GM23338 (cell line): ENCODE results near the gene VMP1.

ENCODE experiments used
- CREB1 ChIP-seq: fragments of 250-450 bp; sonication (Bioruptor Pico); IDR thresholded peaks from 2 replicates; pipeline ENCODE4 v1.5.0; 2020; ENCODE audit warnings: low read depth, mild to moderate bottlenecking, moderate library complexity
- EZH2 ChIP-seq: fragments of 200-600 bp; sonication (generic); IDR thresholded peaks from one replicate; pipeline ENCODE4 v1.8.0; 2017; ENCODE audit warnings: antibody characterized with exemption, mild to moderate bottlenecking, low read depth; ENCODE audit not compliant: unreplicated experiment
- EZH2phosphoT487 ChIP-seq: fragments of 200-600 bp; sonication (generic); IDR thresholded peaks from one replicate; pipeline ENCODE4 v1.8.1; 2018; ENCODE audit warnings: antibody characterized with exemption; ENCODE audit not compliant: unreplicated experiment
- JUNB ChIP-seq: IDR thresholded peaks from one replicate; pipeline ENCODE4 v1.6.1; 2016; ENCODE audit warnings: antibody characterized with exemption; ENCODE audit not compliant: unreplicated experiment
- POLR2AphosphoS5 ChIP-seq: IDR thresholded peaks from 2 replicates; pipeline ENCODE4 v1.6.1; 2016; ENCODE audit warnings: antibody characterized with exemption, low read depth
- ZNF331 ChIP-seq: fragments of 250-450 bp; sonication (Bioruptor Pico); IDR thresholded peaks from 2 replicates; pipeline ENCODE4 v1.5.0; 2020; ENCODE audit warnings: low read depth, mild to moderate bottlenecking, moderate library complexity
- TF ChIP-seq, protein P1 (sequence below), 2 experiments: fragments of 200-600 bp in 1 of 2; sonication (generic) in 1 of 2; conservative IDR thresholded peaks; 2 replicates each; pipeline versions ENCODE4 v1.5.1 to v1.6.1; 2016 to 2017; ENCODE audit warnings: antibody characterized with exemption in 2 of 2, low read depth in 2 of 2, mild to moderate bottlenecking in 2 of 2, moderate library complexity in 1 of 2
- TF ChIP-seq, protein P2 (sequence below): IDR thresholded peaks from one replicate; pipeline ENCODE4 v1.6.1; 2018; ENCODE audit warnings: antibody characterized with exemption; ENCODE audit not compliant: unreplicated experiment
- TF ChIP-seq, protein P3 (sequence below): IDR thresholded peaks from 2 replicates; pipeline ENCODE4 v1.6.1; 2016; ENCODE audit warnings: antibody characterized with exemption

DNA sequence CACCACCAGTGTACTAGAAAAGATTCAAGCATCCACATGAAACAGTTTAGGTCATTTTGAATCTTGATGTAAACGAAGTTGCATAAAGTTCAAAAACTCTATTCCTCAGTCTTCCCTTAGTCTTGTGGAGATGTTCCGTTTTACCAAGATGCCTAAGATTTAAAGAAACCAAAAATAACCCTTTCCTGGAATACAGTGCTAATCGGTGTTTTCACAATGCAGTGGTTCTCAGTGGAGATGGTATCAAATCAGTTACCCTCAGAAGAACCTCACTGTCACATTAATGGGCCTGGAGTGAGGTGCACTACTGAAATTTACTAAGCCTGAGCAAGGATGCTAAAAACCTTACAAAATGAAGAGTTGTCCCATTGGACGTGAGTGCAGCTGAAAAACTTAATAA is 9.3 kb upstream of the VMP1 start:
- TF ChIP-seq, protein P1, sequence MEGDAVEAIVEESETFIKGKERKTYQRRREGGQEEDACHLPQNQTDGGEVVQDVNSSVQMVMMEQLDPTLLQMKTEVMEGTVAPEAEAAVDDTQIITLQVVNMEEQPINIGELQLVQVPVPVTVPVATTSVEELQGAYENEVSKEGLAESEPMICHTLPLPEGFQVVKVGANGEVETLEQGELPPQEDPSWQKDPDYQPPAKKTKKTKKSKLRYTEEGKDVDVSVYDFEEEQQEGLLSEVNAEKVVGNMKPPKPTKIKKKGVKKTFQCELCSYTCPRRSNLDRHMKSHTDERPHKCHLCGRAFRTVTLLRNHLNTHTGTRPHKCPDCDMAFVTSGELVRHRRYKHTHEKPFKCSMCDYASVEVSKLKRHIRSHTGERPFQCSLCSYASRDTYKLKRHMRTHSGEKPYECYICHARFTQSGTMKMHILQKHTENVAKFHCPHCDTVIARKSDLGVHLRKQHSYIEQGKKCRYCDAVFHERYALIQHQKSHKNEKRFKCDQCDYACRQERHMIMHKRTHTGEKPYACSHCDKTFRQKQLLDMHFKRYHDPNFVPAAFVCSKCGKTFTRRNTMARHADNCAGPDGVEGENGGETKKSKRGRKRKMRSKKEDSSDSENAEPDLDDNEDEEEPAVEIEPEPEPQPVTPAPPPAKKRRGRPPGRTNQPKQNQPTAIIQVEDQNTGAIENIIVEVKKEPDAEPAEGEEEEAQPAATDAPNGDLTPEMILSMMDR (conservative IDR thresholded peaks at IDR 0.05; ENCODE audit: low read depth in 2 of 2) = no peak
- TF ChIP-seq EZH2phosphoT487 (no peak), POLR2AphosphoS5 (no peak), EZH2 (no peak), JUNB (no peak), CREB1 (CRISPR knock-in tag) (no peak), ZNF331 (no peak)
- TF ChIP-seq, protein P2, sequence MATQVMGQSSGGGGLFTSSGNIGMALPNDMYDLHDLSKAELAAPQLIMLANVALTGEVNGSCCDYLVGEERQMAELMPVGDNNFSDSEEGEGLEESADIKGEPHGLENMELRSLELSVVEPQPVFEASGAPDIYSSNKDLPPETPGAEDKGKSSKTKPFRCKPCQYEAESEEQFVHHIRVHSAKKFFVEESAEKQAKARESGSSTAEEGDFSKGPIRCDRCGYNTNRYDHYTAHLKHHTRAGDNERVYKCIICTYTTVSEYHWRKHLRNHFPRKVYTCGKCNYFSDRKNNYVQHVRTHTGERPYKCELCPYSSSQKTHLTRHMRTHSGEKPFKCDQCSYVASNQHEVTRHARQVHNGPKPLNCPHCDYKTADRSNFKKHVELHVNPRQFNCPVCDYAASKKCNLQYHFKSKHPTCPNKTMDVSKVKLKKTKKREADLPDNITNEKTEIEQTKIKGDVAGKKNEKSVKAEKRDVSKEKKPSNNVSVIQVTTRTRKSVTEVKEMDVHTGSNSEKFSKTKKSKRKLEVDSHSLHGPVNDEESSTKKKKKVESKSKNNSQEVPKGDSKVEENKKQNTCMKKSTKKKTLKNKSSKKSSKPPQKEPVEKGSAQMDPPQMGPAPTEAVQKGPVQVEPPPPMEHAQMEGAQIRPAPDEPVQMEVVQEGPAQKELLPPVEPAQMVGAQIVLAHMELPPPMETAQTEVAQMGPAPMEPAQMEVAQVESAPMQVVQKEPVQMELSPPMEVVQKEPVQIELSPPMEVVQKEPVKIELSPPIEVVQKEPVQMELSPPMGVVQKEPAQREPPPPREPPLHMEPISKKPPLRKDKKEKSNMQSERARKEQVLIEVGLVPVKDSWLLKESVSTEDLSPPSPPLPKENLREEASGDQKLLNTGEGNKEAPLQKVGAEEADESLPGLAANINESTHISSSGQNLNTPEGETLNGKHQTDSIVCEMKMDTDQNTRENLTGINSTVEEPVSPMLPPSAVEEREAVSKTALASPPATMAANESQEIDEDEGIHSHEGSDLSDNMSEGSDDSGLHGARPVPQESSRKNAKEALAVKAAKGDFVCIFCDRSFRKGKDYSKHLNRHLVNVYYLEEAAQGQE = no peak
- TF ChIP-seq, protein P3, sequence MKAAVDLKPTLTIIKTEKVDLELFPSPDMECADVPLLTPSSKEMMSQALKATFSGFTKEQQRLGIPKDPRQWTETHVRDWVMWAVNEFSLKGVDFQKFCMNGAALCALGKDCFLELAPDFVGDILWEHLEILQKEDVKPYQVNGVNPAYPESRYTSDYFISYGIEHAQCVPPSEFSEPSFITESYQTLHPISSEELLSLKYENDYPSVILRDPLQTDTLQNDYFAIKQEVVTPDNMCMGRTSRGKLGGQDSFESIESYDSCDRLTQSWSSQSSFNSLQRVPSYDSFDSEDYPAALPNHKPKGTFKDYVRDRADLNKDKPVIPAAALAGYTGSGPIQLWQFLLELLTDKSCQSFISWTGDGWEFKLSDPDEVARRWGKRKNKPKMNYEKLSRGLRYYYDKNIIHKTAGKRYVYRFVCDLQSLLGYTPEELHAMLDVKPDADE = no peak
